DMS53 treated with DMSO at 0.1 percent for 48 hours (cell line): ENCODE data around the gene PLCB3.
"Not testable (repeated sequence)": the region's sequence is repeated elsewhere in the genome, so short reads cannot be mapped to it uniquely, and the experiment has no call there.

ENCODE experiments used
- DNase-seq: peaks from one replicate; lab custom pipeline; 2025; ENCODE audit not compliant: unreplicated experiment; lab: John Stamatoyannopoulos, UW

Gene PLCB3

GRCh38 chr11:64235437-64236161 is 15.7 kb upstream of the PLCB3 start:
- DNase-seq = no peak

- peak; percentile 98 for DNase-seq
Observed at GRCh38 chr11:64237484-64237951, 13.8 kb upstream of the PLCB3 start.

- DNase-seq = peak; percentile 71
Observed at GRCh38 chr11:64238076-64238475, 13.3 kb upstream of the PLCB3 start.

- no peak for DNase-seq
Observed at GRCh38 chr11:64238999-64239398, 12.3 kb upstream of the PLCB3 start.

- DNase-seq = no peak
Observed at GRCh38 chr11:64239662-64240434, 11.5 kb upstream of the PLCB3 start.

- peak; percentile 90 for DNase-seq
Observed at GRCh38 chr11:64240435-64241240, 10.7 kb upstream of the PLCB3 start, which contains the start of gene FKBP2. Gene FKBP2, plus strand, starts transcription at chr11:64241095. Its CDS starts 1,293 bp downstream, at chr11:64242388.

- no peak for DNase-seq
Observed at GRCh38 chr11:64241241-64241490, 10.2 kb upstream of the PLCB3 start.

GRCh38 chr11:64241491-64242374 is 9.6 kb upstream of the PLCB3 start:
- DNase-seq = peak; percentile 87

- DNase-seq = no peak
Observed at GRCh38 chr11:64243236-64243854, 8.0 kb upstream of the PLCB3 start.

- DNase-seq = no peak
Observed at GRCh38 chr11:64244107-64244506, 7.2 kb upstream of the PLCB3 start.

GRCh38 chr11:64244966-64245365 is 6.4 kb upstream of the PLCB3 start:
- DNase-seq = no peak

- DNase-seq = peak; percentile 39
Observed at GRCh38 chr11:64245401-64245796, 5.9 kb upstream of the PLCB3 start.

GRCh38 chr11:64245797-64246620 is 5.3 kb upstream of the PLCB3 start:
- peak; percentile 51 for DNase-seq

GRCh38 chr11:64246621-64246870 is 4.8 kb upstream of the PLCB3 start:
- DNase-seq = not testable (repeated sequence)

- DNase-seq = peak; percentile 89
Observed at GRCh38 chr11:64246871-64247728, 4.2 kb upstream of the PLCB3 start, which contains the start of gene PPP1R14B. Gene PPP1R14B, minus strand, starts transcription at chr11:64246943. Its CDS starts 270 bp downstream, at chr11:64246673.

- no peak for DNase-seq
Observed at GRCh38 chr11:64247729-64248531, 3.4 kb upstream of the PLCB3 start.

- no peak for DNase-seq
Observed at GRCh38 chr11:64248578-64248977, 2.8 kb upstream of the PLCB3 start.

- no peak for DNase-seq
Observed at GRCh38 chr11:64249038-64249437, 2.3 kb upstream of the PLCB3 start.
